SK-N-SH (cell line): ENCODE measurements around the gene HOXC11. TPM values are rescaled to one million over a fixed set of nuclear protein-coding genes. Genes with fewer than 3 reads are reported as not detected.

Experiments
- CTCF ChIA-PET: fragments of 300-600, 350-600 bp; formaldehyde crosslinking; extraction: SDS; loops from one replicate; lab custom pipeline; 2021; lab: Yijun Ruan, JAX
- POLR2A ChIA-PET: fragments of 350-600 bp; sonication (Branson Sonifier 250); formaldehyde crosslinking; extraction: SDS; loops from one replicate; lab custom pipeline; 2020; ENCODE audit warnings: antibody characterized with exemption, inconsistent platforms; lab: Yijun Ruan, JAX
- DNase-seq: peaks from one replicate; pipeline ENCODE4 v3.0.0; 2012
- H2AFZ ChIP-seq: fragments of 200-600 bp; sonication (generic); 2 replicates; pipeline ENCODE4 v1.8.1; 2016; ENCODE audit warnings: antibody characterized with exemption, mild to moderate bottlenecking, low read depth
- H3F3A ChIP-seq: fragments of 200-600 bp; sonication (generic); replicated peaks from 2 replicates; pipeline ENCODE3; 2016; ENCODE audit warnings: antibody characterized with exemption, mild to moderate bottlenecking; ENCODE audit not compliant: insufficient read depth
- H3K27ac ChIP-seq, 2 experiments: fragments of 200-500 bp in 1 of 2; fragments of 200-600 bp in 1 of 2; sonication (Bioruptor generic) in 1 of 2; sonication (generic), shearing (Covaris generic) in 1 of 2; 2 replicates each; pipeline versions ENCODE4 v1.5.1 to v1.6.1; 2014 to 2016; ENCODE audit warnings: low read depth in 2 of 2, inconsistent platforms in 1 of 2, low read length in 1 of 2, mild to moderate bottlenecking in 1 of 2, mixed read lengths in 1 of 2
- H3K27me3 ChIP-seq: fragments of 200-600 bp; sonication (generic), shearing (Covaris generic); 2 replicates; pipeline ENCODE4 v1.6.1; 2016; ENCODE audit warnings: mixed run types; ENCODE audit not compliant: insufficient read depth
- H3K36me3 ChIP-seq, 2 experiments: fragments of 200-500 bp in 1 of 2; fragments of 200-600 bp in 1 of 2; sonication (Bioruptor generic) in 1 of 2; sonication (generic) in 1 of 2; replicated peaks in 1 of 2; 2 replicates each; pipeline versions ENCODE3 to v1.5.1; 2014 to 2016; ENCODE audit warnings: low read length in 1 of 2, mild to moderate bottlenecking in 1 of 2; ENCODE audit not compliant: insufficient read depth in 2 of 2, control insufficient read depth in 1 of 2
- H3K4me1 ChIP-seq, 2 experiments: fragments of 200-500 bp in 1 of 2; fragments of 200-600 bp in 1 of 2; sonication (Bioruptor generic) in 1 of 2; sonication (generic), shearing (Covaris generic) in 1 of 2; 2 replicates each; pipeline versions ENCODE4 v1.5.1 to v1.6.1; 2014 to 2016; ENCODE audit warnings: low read depth in 1 of 2, low read length in 1 of 2, mixed run types in 1 of 2; ENCODE audit not compliant: insufficient read depth in 2 of 2, control insufficient read depth in 1 of 2
- H3K4me2 ChIP-seq: fragments of 200-600 bp; sonication (generic), shearing (Covaris generic); 2 replicates; pipeline ENCODE4 v1.6.1; 2017; ENCODE audit warnings: mixed run types
- H3K4me3 ChIP-seq, 2 experiments: fragments of 200-500 bp in 1 of 2; fragments of 200-600 bp in 1 of 2; sonication (Bioruptor generic) in 1 of 2; sonication (generic), shearing (Covaris generic) in 1 of 2; 2 replicates each; pipeline versions ENCODE4 v1.5.1 to v1.8.1; 2014 to 2016; ENCODE audit warnings: low read depth in 2 of 2, inconsistent platforms in 1 of 2, low read length in 1 of 2, mild to moderate bottlenecking in 1 of 2, mixed read lengths in 1 of 2, moderate library complexity in 1 of 2
- H3K79me2 ChIP-seq: fragments of 200-600 bp; sonication (generic); 2 replicates; pipeline ENCODE4 v1.8.1; 2017; ENCODE audit warnings: mild to moderate bottlenecking; ENCODE audit not compliant: insufficient read depth
- H3K9ac ChIP-seq: fragments of 200-600 bp; sonication (generic); 2 replicates; pipeline ENCODE4 v1.6.1; 2017; ENCODE audit warnings: mixed run types
- H3K9me2 ChIP-seq: fragments of 200-600 bp; sonication (generic); 2 replicates; pipeline ENCODE4 v1.6.1; 2017; ENCODE audit warnings: mixed run types
- H3K9me3 ChIP-seq: fragments of 200-600 bp; sonication (generic); 2 replicates; pipeline ENCODE4 v1.6.1; 2017; ENCODE audit warnings: mixed run types, mild to moderate bottlenecking, moderate library complexity
- H4K20me1 ChIP-seq: fragments of 200-600 bp; sonication (generic); 2 replicates; pipeline ENCODE4 v1.6.1; 2017; ENCODE audit warnings: mild to moderate bottlenecking, mixed run types; ENCODE audit not compliant: insufficient read depth
- ELF1 ChIP-seq: IDR thresholded peaks from 2 replicates; pipeline ENCODE4 v1.4.0; 2012
- EP300 ChIP-seq, 2 experiments: IDR thresholded peaks; 2 replicates each; pipeline versions ENCODE4 v1.4.0 to v1.6.1; 2012; ENCODE audit warnings: borderline replicate concordance in 1 of 2, low read depth in 1 of 2, low read length in 1 of 2
- EZH2phosphoT487 ChIP-seq: fragments of 200-600 bp; sonication (generic); IDR thresholded peaks from 2 replicates; pipeline ENCODE4 v1.6.1; 2017; ENCODE audit warnings: low read depth, mixed run types, mild to moderate bottlenecking, antibody characterized with exemption, moderate library complexity, borderline replicate concordance
- FOSL2 ChIP-seq: IDR thresholded peaks from 2 replicates; pipeline ENCODE4 v1.4.0; 2012; ENCODE audit warnings: low read depth, mild to moderate bottlenecking, moderate library complexity, borderline replicate concordance
- FOXJ3 ChIP-seq: sonication (generic); formaldehyde crosslinking; IDR thresholded peaks from 2 replicates; pipeline ENCODE4 v1.5.1; 2020; ENCODE audit warnings: mild to moderate bottlenecking, missing genetic modification reagents
- GABPA ChIP-seq: IDR thresholded peaks from 2 replicates; pipeline ENCODE4 v1.4.0; 2012; ENCODE audit warnings: low read depth, mild to moderate bottlenecking
- GATA2 ChIP-seq: sonication (generic); formaldehyde crosslinking; IDR thresholded peaks from 2 replicates; pipeline ENCODE4 v1.5.0; 2020; ENCODE audit warnings: mild to moderate bottlenecking, missing genetic modification reagents
- MAX ChIP-seq: IDR thresholded peaks from 2 replicates; pipeline ENCODE4 v1.4.0; 2012; ENCODE audit warnings: low read depth
- MEF2A ChIP-seq: IDR thresholded peaks from 2 replicates; pipeline ENCODE4 v1.4.0; 2012; ENCODE audit warnings: low read depth, borderline replicate concordance
- MXI1 ChIP-seq: IDR thresholded peaks from 2 replicates; pipeline ENCODE4 v1.6.1; 2012; ENCODE audit warnings: mild to moderate bottlenecking, low read depth, low read length, improper control_type of control experiment
- NFIC ChIP-seq: IDR thresholded peaks from 2 replicates; pipeline ENCODE4 v1.4.0; 2012; ENCODE audit warnings: borderline replicate concordance
- NRF1 ChIP-seq: IDR thresholded peaks from 2 replicates; pipeline ENCODE4 v1.6.1; 2012; ENCODE audit warnings: low read depth, mild to moderate bottlenecking, low read length
- PBX3 ChIP-seq: IDR thresholded peaks from 2 replicates; pipeline ENCODE4; 2012
- POLR2AphosphoS5 ChIP-seq: IDR thresholded peaks from 2 replicates; pipeline ENCODE4 v1.6.1; 2012; ENCODE audit warnings: low read depth, low read length
- RAD21 ChIP-seq: IDR thresholded peaks from 2 replicates; pipeline ENCODE4 v1.6.1; 2012; ENCODE audit warnings: mild to moderate bottlenecking, low read length
- REST ChIP-seq: IDR thresholded peaks from 2 replicates; pipeline ENCODE4 v1.6.1; 2012; ENCODE audit warnings: mild to moderate bottlenecking, low read depth, low read length, moderate library complexity
- RFX5 ChIP-seq: IDR thresholded peaks from 2 replicates; pipeline ENCODE4 v1.6.1; 2012; ENCODE audit warnings: mild to moderate bottlenecking, improper control_type of control experiment, low read length
- RXRA ChIP-seq: IDR thresholded peaks from 2 replicates; pipeline ENCODE4 v1.4.0; 2012; ENCODE audit warnings: low read depth, mild to moderate bottlenecking, borderline replicate concordance
- SIN3A ChIP-seq: IDR thresholded peaks from 2 replicates; pipeline ENCODE4 v1.6.1; 2012; ENCODE audit warnings: low read depth, mild to moderate bottlenecking, low read length, moderate library complexity, borderline replicate concordance
- SMC3 ChIP-seq: IDR thresholded peaks from 2 replicates; pipeline ENCODE4 v1.6.1; 2012; ENCODE audit warnings: low read depth, low read length, improper control_type of control experiment
- TAF1 ChIP-seq: IDR thresholded peaks from 2 replicates; pipeline ENCODE4 v1.6.1; 2012; ENCODE audit warnings: low read depth, mild to moderate bottlenecking, low read length, moderate library complexity, borderline replicate concordance
- TCF12 ChIP-seq: IDR thresholded peaks from 2 replicates; pipeline ENCODE4 v1.4.0; 2012
- TEAD4 ChIP-seq: IDR thresholded peaks from 2 replicates; pipeline ENCODE4 v1.4.0; 2012; ENCODE audit warnings: mild to moderate bottlenecking, borderline replicate concordance; ENCODE audit not compliant: insufficient read depth
- USF1 ChIP-seq: IDR thresholded peaks from 2 replicates; pipeline ENCODE4 v1.4.0; 2012; ENCODE audit warnings: low read depth, borderline replicate concordance
- USF2 ChIP-seq: fragments of 150-350 bp; IDR thresholded peaks from 2 replicates; pipeline ENCODE4 v1.6.1; 2017; ENCODE audit warnings: antibody characterized with exemption, low read length, low read depth, borderline replicate concordance
- YY1 ChIP-seq: IDR thresholded peaks from 2 replicates; pipeline ENCODE4 v1.4.0; 2012; ENCODE audit warnings: low read depth, mild to moderate bottlenecking
- WGBS: methylation state at CpG from one replicate; pipeline ENCODE4 v1.1.6; 2017; ENCODE audit warnings: low lambda C conversion rate; 5-methylcytosine and 5-hydroxymethylcytosine counted together
- polyA plus RNA-seq, 3 experiments: library from polyadenylated mRNA; depleted of rRNA; stranded (reverse); fragments of >200 nt; gene quantifications; 2 replicates each; pipeline ENCODE4 v1.2.3, GENCODE V29; 2012

HOXC11 gene
- polyA plus RNA-seq, 1 of the 3 experiments (the other 2 are of a cell fraction) = not detected

GRCh38 chr12:54017027-54017788, 44.3 kb downstream of the HOXC11 start:
- H3K9me2 ChIP-seq = no peaks in the 10 kb centered on the region
- H3K36me3 ChIP-seq = no peaks in the 10 kb centered on the region
- H3K27me3 ChIP-seq = no peaks in the 10 kb centered on the region
- peak; percentile 71 for DNase-seq
- H4K20me1 ChIP-seq = no peaks in the 10 kb centered on the region
- H3K79me2 ChIP-seq = peaks cover 10% of the 10 kb centered on the region; the same call in 1 of the 2 replicates
- peak overlapping the region; percentile 98 for H3K9ac ChIP-seq
- H3F3A ChIP-seq = peaks cover 14% of the 10 kb centered on the region
- CTCF ChIA-PET = interaction anchor here (0.6 to 24.5 kb wide), 20 partner anchors 8 to 343 kb away, joined by 3 to 568 read pairs (median 4); partner anchors contain the start of genes HOXC10, HOXC4, HOXC5 and HOXC9
- H3K27ac ChIP-seq = peak overlapping the region; percentile 89 to 99
- under 1% methylated on average over 23 of the region's 24 CpGs for WGBS
- POLR2A ChIA-PET = interaction anchor here (0.6 to 1.8 kb wide), 9 partner anchors 9 to 263 kb away, joined by 3 to 11 read pairs (median 3); partner anchors contain the start of genes CBX5, HNRNPA1, HOXC5 and HOXC6
- H2AFZ ChIP-seq = peak overlapping the region; percentile 94
- no peaks in the 10 kb centered on the region for H3K9me3 ChIP-seq
- H3K4me1 ChIP-seq = peaks cover 7 to 36% of the 10 kb centered on the region in 2 experiments; a peak in 2 of 4 replicates
- peak overlapping the region; percentile 99 for H3K4me2 ChIP-seq
- H3K4me3 ChIP-seq = peak overlapping the region; percentile 69 to 85
- TF ChIP-seq USF1 (no peak), MAX (0 out of 2 replicates have a peak, but pooled peaks have one; percentile 4), REST (no peak), TEAD4 (no peak), GABPA (no peak), FOXJ3 (CRISPR knock-in tag) (no peak), YY1 (no peak), SIN3A (no peak), RAD21 (no peak), NFIC (no peak), GATA2 (CRISPR knock-in tag) (no peak), EZH2phosphoT487 (no peak), PBX3 (no peak), TAF1 (0 out of 2 replicates have a peak, but pooled peaks have one; percentile 2), RFX5 (no peak), FOSL2 (no peak), MXI1 (peak; percentile 18), RXRA (no peak), USF2 (no peak), POLR2AphosphoS5 (0 out of 2 replicates have a peak, but pooled peaks have one; percentile 0), TCF12 (no peak), MEF2A (no peak), NRF1 (no peak), ELF1 (no peak), EP300 (IDR thresholded peaks at IDR 0.05; ENCODE audit: borderline replicate concordance in 1 of 2, low read depth in 1 of 2, low read length in 1 of 2) (no peak), SMC3 (no peak)
